Left renal cortex interstitium (tissue), 4 donors: Measurements from ENCODE around the gene FXYD3. TPM values are rescaled to one million over a fixed set of nuclear protein-coding genes. Genes with fewer than 3 reads are reported as not detected.

ENCODE experiments used
- DNase-seq, 4 donors: peaks; one replicate each; pipeline ENCODE4 v3.0.0-alpha.2; 2013; ENCODE audit warnings: low read depth in 4 of 4, low spot score in 2 of 4, missing footprints in 1 of 4
- polyA plus RNA-seq, 4 donors: library from polyadenylated mRNA; unstranded; fragments of 120-200 nt; gene quantifications; one replicate each; pipeline ENCODE4 v1.2.1, GENCODE V29; 2013; ENCODE audit not compliant: insufficient read length in 4 of 4

The FXYD3 gene, protein sequence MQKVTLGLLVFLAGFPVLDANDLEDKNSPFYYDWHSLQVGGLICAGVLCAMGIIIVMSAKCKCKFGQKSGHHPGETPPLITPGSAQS
- 10 to 100 TPM; 16.2 to 25.3 (median 19.5) TPM for polyA plus RNA-seq

GRCh38 chr19:35115177-35115951 lies at the start of gene FXYD3:
Gene FXYD3 (plus strand): TSS chr19:35115823. CDS start chr19:35119377, 3,554 bp downstream.
- no peak for DNase-seq

GRCh38 chr19:35066121-35066520 lies 49.5 kb upstream of the FXYD3 start:
- DNase-seq = no peak

DNA sequence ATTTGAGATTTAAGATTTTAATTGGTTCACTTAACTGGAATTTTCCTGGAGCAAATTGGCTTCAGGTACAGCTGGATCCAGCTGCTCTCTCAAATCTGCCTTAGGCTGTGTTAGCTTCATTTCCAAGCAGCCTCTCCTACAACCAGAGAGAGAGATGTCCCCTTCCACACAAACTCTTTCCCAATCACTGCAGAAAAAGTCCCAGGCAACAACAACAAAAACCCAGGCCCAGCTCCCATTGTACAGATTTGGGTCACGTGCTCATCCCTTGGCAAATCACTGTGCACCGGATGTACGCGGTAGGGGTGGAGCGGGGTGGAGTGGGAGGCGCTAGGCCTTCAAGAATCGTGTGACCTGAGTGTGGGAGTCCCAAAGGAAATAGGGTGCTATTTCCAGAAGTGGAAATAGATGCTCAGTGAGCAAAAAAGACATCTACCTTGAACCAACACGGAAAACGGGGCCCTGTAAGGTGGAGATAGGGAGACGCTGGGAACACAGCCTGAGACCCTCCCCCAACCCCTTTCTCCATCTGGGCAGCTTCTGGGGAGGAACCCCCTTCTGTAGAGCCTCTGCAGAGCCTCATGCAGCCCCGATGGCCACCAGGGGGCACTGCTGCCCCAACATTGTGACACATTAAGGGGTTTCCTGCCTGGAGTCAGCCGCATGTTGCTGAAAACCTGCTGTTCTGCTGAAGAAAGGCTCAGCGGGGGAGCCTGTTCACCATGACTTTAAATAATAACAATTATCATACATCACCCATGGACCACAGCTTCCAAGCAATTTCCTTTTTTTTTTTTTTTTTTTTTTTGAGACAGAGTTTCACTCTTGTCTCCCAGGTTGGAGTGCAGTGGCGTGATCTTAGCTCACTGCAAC lies 48.7 kb upstream of the FXYD3 start:
- peak in 2 of 4 donors; percentile 64 to 77 for DNase-seq

GRCh38 chr19:35068941-35069634 lies 46.5 kb upstream of the FXYD3 start:
- DNase-seq = no peak

- no peak for DNase-seq
Measured at GRCh38 chr19:35069696-35070095, 45.9 kb upstream of the FXYD3 start.

GRCh38 chr19:35070471-35070870 lies 45.2 kb upstream of the FXYD3 start:
- no peak for DNase-seq

GRCh38 chr19:35073516-35073915 lies 42.1 kb upstream of the FXYD3 start:
- DNase-seq = no peak

DNA sequence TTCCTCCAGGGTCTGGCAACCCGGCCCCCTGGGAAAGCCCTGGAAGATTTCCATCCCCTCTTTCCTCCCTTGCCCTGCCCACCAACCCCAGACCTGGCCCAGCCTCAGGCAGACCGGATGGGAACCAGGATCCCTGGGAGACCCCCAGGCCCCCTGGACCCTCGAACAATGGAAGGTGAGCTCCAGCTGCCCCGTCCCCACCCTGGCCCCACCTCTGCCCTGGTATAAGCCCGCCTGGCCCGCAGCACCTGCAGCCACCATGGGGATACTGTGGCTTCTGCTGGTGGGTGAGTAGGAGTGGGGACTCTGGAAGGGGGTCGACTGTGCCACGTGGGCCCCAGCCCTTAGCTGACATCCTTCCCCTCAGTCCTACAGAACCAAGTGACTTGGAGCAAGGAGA lies 41.7 kb upstream of the FXYD3 start:
- no peak for DNase-seq

DNA sequence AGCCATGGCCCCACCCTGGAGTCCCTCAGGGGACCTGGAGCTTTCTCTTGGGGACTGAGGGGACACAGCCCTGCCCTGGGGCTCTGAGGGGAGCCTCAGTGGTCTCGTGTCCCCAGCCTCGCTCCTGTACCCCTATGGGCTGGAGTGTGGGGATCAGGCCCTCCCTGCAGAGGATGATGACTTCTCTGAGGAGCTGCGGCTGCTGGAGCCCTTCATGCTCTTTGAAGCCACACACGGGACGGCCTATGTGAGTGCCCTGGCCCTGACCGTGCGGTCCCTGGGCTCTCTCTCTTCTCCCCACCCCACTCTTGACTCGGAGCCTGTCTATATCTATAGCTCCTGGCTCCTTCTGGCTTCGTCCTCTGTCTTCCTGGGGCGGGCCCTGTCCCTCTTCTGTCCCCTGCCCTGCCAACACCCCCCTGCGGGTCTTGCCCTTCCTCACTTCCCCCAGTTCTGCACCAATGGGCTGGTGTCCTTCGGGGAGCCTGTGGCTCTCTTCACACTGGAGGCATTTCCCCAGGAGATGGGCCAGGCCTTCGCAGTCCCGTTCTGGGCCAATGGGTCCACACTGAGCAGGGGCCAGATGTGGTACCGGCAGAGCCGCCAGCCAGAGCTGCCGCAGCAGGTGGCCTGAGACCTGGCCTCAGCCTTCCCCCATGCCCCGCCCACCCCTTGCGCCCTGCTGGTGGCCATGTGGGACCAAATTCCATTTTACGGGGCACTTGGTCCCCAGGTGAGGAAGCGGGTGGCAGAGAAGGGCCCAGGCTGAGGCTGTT lies 41.0 kb upstream of the FXYD3 start:
- no peak for DNase-seq

DNA sequence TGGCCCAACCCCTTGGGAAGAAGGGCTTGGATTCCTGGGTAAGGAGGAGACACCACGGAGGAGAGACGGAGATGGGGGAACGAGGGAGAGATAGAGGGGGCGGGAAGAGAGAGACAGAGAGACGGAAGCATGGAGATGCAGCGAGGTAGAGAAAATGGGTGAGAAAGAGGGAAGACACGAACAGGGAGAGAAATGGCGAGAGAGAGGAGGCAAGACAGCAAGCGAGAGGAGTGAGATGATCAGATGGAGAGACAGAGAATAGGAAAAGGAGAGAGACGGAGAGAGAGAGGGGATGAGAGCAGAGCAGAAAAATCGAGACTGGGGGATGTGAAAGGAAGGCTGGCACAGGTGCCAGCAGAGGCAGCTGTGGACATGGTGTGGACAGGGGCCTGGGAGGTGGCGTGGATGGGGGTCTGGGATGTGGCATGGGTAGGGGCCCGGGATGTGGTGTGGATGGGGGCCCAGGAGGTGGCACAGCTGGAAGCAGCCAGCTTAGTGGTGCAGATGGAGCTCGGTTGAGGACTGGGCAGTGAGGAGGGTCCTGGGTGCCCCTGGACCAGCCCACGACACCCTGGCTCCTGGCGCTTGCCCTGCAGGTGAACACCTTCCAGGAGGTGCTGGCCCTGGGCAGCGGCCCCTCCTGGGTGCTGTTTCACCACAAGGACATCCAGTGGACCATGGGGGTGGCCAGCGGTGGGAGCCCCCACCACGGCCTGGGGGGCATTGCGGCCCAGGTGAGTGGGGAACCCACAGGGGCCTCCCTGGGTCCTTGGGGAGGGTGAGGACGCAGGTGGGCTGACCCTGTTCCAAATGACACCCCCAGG lies 40.2 kb upstream of the FXYD3 start:
- no peak for DNase-seq

GRCh38 chr19:35076026-35076370 lies 39.6 kb upstream of the FXYD3 start:
- no peak for DNase-seq

DNA sequence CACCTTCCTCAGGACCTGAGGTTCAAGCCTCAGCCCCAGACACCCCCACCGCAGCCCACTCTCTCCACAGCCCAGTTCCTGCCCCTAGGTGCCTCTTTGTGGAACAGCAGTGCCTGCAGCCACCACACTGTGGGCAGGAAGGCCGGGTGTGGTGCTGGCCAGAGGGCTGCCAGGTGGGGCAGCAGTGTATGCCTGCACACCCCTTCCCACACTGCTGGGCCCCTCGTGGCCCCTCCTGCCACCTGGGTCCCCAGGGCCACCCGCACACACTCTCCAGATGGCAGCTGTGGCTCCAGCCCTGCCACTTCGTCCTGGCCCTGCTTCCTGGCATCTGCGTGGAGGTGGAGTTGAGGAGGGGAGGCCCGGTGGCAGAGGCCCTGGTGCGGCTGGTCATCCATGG lies 39.0 kb upstream of the FXYD3 start:
- no peak for DNase-seq

DNA sequence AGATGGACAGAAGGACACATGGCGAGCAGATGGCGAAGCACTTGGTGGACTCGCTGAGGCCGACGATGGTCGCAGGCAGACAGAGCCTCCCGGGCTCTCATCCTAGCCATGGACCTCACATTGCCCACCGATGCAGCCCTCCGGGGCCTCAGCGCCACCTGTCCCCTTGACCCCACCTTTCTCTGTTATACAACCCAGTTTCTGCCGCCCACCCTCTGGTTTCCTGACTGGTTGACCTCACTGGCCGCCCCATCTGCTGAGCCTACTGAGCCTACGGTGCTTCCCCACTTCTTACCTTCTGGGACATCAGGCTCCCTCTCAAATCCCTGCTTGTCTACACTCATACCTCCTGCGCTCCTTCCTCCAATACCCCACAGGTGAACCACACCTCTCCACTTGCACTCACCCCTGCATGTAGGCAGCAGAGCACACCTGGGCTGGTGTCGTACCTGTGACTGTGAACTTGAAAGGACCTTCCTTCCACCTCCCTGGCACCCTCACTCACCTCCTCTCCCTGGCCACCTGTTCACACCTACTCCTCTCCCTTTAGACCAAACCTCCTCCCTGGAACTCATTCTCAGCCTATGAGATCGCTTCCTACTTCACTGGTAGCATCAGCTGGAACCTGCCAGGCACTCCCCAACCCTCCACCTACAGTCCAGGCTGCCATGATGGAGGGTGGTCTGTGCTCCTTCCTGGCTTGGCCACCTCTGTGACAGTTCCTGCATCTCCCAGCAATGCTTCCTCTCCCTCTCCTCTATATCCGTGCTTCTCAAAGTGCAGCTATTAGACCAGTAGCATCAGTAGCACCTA lies 38.0 kb upstream of the FXYD3 start:
- no peak for DNase-seq

- DNase-seq = no peak
Measured at GRCh38 chr19:35079826-35080225, 35.8 kb upstream of the FXYD3 start.

- no peak for DNase-seq
Measured at GRCh38 chr19:35080613-35081170, 34.9 kb upstream of the FXYD3 start.

DNA sequence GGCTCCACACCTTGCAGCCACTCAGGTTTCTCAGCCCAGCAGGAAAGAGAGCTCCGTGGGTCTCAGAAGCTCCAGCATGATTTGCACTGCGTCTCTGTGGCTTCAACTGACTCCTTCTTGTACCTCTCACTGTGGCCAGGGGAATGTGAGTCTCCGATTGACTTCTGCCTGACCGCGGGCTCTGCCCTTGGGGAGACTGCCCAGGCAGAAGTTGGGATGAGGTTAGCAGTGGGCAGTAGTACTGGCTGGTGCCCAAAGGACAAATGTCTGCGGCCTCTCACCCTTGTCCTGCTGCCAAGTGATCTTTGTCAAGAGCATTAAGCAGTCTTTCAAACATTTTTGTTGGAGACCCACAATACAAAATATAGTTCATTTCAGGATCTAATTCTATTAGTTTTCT lies 34.4 kb upstream of the FXYD3 start:
- no peak for DNase-seq

DNA sequence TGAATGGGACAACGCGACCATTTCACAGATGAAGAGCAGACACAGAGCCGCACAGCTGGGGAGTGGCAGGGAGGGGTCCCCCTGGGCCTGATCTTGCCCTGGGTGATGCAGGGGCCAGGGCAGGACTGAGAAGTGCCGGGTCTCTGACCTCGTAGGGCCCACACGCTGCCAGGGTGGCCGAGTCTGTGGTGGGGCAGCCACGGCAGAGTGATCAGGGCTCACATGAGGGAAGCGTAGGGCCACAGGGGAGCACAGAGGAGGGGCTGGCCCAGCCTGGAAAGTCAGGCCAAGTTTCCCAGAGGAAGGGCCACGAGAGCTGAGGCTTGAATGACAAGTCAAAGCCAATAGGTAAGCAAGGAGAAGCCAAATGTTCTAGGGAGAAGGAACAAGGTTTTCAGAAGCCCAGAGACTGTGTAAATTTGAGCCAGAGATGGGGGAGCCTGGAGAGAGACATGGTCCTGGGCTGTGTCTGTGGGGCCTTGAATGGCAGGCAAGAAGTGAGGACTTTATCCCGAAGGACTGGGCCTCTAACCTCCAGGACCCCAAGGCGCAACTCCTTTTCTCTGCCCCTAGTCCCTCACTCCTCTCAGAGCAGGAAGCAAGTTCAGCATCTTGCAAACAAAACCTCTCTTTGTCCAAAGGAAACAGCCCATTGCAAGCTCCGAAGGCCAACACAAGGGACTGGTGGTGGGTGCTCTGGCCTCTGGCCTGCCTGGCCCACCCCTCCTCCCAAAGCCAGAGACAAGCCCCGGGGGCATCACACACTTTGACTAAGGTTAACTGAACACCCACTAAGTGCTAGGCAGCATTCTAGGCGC lies 31.7 kb upstream of the FXYD3 start:
- DNase-seq = no peak

DNA sequence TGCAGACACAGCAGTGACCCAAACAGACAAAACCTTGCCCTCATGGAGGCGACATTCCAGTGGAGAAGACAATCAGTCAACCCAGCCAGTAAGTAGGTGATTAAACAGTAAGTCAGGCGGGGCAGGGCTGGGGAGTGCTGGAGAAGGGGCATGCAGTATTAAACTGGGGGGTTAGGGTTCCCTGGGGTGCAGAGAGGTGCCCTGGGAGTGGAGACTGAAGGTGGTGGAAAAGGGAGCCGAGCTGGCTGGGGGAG lies 31.2 kb upstream of the FXYD3 start:
- no peak for DNase-seq
